WTC11 (cell line): ENCODE measurements around the gene C10orf95.

Source experiments
- KAT7 ChIP-seq: sonication (generic); formaldehyde crosslinking; IDR thresholded peaks from 2 replicates; pipeline ENCODE4 v1.8.1; 2023; ENCODE audit warnings: missing genetic modification reagents, mild to moderate bottlenecking, borderline replicate concordance
- ZNF232 ChIP-seq: sonication (generic); formaldehyde crosslinking; IDR thresholded peaks from 2 replicates; pipeline ENCODE4 v1.8.0; 2022; ENCODE audit warnings: mild to moderate bottlenecking, missing genetic modification reagents
- TF ChIP-seq, protein P1 (sequence below): sonication (generic); formaldehyde crosslinking; conservative IDR thresholded peaks from 2 replicates; pipeline ENCODE4 v1.8.1; 2023; ENCODE audit warnings: mild to moderate bottlenecking, low read depth, missing genetic modification reagents, moderate library complexity

- TF ChIP-seq ZNF232 (CRISPR knock-in tag) (no peak), KAT7 (no peak)
- TF ChIP-seq, protein P1, sequence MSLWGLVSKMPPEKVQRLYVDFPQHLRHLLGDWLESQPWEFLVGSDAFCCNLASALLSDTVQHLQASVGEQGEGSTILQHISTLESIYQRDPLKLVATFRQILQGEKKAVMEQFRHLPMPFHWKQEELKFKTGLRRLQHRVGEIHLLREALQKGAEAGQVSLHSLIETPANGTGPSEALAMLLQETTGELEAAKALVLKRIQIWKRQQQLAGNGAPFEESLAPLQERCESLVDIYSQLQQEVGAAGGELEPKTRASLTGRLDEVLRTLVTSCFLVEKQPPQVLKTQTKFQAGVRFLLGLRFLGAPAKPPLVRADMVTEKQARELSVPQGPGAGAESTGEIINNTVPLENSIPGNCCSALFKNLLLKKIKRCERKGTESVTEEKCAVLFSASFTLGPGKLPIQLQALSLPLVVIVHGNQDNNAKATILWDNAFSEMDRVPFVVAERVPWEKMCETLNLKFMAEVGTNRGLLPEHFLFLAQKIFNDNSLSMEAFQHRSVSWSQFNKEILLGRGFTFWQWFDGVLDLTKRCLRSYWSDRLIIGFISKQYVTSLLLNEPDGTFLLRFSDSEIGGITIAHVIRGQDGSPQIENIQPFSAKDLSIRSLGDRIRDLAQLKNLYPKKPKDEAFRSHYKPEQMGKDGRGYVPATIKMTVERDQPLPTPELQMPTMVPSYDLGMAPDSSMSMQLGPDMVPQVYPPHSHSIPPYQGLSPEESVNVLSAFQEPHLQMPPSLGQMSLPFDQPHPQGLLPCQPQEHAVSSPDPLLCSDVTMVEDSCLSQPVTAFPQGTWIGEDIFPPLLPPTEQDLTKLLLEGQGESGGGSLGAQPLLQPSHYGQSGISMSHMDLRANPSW (CRISPR knock-in tag), result no peak
Measured at GRCh38 chr10:102409604-102410428, 41.5 kb downstream of the C10orf95 start.
